ENCODE data around the gene RABEP2. TPM values are rescaled to one million over a fixed set of nuclear protein-coding genes. Genes with fewer than 3 reads are reported as not detected.
"Not testable (repeated sequence)": the region's sequence is repeated elsewhere in the genome, so short reads cannot be mapped to it uniquely, and the experiment has no call there.

The RABEP2 gene, protein sequence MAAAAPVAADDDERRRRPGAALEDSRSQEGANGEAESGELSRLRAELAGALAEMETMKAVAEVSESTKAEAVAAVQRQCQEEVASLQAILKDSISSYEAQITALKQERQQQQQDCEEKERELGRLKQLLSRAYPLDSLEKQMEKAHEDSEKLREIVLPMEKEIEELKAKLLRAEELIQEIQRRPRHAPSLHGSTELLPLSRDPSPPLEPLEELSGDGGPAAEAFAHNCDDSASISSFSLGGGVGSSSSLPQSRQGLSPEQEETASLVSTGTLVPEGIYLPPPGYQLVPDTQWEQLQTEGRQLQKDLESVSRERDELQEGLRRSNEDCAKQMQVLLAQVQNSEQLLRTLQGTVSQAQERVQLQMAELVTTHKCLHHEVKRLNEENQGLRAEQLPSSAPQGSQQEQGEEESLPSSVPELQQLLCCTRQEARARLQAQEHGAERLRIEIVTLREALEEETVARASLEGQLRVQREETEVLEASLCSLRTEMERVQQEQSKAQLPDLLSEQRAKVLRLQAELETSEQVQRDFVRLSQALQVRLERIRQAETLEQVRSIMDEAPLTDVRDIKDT
- 13.3 and 17.3 TPM in 2 replicates for total RNA-seq (2014; rRNA removed; shearing (Covaris generic))

GRCh38 chr16:28924762-28925385 lies at the start of gene RABEP2:
RABEP2 (minus strand) TSS chr16:28925238; CDS start chr16:28925163, 75 bp downstream.
- H3K36me3 ChIP-seq (replicated peaks; ENCODE audit: control insufficient read depth, insufficient read depth, low read length): peaks cover 2% of the 10 kb centered on the region; the same call in 1 of the 2 replicates
- peak within 1 kb of the TSS; percentile 76 for H3K4me3 ChIP-seq (ENCODE audit: insufficient read depth, low read depth, low read length)

DNA sequence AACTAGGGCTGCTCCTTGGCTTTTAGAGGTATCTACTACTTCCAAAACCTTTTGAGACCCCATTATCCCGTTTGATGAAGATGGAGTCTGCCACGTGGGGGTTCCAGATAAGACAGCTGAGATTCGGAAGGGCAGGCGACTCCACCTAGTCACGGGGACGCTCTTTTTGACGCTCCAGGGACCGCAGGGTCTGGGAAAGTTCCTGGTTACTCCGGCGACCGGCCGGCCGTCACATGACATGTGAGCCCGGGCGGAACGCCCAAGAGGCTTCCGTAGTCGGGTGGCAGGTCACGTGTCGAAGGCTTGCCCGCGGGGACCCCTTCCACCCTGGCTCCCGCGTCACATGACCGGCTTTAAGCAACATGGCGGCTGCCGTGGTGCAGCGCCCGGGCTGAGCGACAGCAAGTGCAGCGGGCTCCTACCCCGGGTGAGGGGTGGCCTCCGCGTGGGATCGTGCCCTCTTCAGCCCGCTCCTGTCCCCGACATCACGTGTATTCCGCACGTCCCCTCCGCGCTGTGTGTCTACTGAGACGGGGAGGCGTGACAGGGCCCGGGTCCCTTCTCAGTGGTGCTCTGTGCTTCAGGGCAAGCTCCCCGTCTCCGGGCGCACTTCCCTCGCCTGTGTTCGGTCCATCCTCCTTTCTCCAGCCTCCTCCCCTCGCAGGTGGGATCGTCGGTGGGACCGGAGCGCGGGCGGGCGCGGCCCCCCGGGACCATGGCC lies 49.6 kb upstream of the RABEP2 start, which contains the start of gene SPNS1:
Gene SPNS1, plus strand, starts transcription at position 342 of the 721 bp plus-strand sequence. Its CDS starts 374 bp downstream, at position 716.
- Histone ChIP-seq H3K27me3 (ENCODE audit: control insufficient read depth, insufficient read depth, low read length) (no peaks in the 10 kb centered on the region), H3K4me3 (ENCODE audit: insufficient read depth, low read depth, low read length) (peak within 1 kb of the TSS; percentile 85), H3K36me3 (replicated peaks; ENCODE audit: control insufficient read depth, insufficient read depth, low read length) (peaks cover 2% of the 10 kb centered on the region)
- peak; percentile 99 for DNase-seq

More at GRCh38 chr16:28924762-28925385, at the start of gene RABEP2:
- H3K27me3 ChIP-seq (ENCODE audit: control insufficient read depth, insufficient read depth, low read length): no peaks in the 10 kb centered on the region
- peak; percentile 100 for DNase-seq

DNA sequence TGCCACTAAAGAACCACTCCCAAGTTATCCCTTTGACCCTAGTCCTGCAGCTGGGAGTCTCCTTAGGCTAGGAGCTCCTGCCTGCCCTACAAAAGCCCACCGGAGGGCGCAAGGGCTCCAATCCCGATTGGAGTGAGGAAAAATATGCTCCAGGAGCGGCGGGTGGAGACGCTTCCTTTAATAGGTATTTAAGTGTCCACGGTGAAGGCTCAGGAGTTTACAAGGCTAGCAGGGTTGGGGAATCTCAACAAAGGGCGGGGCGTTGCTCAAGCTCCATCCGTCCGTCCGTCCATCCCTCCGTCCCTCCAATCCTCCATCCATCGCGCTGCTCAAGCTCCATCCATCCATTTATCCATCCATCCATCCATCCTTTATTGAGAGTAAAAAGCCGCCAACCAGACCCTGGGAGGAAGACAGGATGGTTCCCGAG lies 49.0 kb upstream of the RABEP2 start:
- Histone ChIP-seq H3K27me3 (ENCODE audit: control insufficient read depth, insufficient read depth, low read length) (no peaks in the 10 kb centered on the region), H3K36me3 (replicated peaks; ENCODE audit: control insufficient read depth, insufficient read depth, low read length) (peaks cover 2% of the 10 kb centered on the region), H3K4me3 (ENCODE audit: insufficient read depth, low read depth, low read length) (peak overlapping the region; percentile 85)
- DNase-seq: peak; percentile 83

DNA sequence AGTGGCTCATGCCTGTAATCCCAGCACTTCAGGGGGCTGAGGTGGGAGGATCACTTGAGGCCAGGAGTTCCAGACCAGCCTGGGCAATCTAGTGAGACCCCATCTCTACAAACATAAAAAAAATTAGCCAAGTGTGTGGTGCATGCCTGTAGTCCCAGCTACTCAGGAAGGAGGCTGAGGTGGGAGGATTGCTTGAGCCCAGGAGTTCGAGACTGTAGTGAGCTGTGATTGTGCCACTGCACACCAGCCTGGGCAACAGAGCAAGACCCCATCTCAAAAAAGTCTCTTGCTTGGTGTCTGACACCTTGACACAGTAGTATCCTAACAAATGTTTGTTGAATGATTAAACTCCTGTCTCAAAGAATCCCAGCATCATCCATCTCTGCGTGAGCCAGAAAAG lies 44.7 kb upstream of the RABEP2 start:
- DNase-seq; H3K27me3 ChIP-seq (ENCODE audit: control insufficient read depth, insufficient read depth, low read length); H3K36me3 ChIP-seq (replicated peaks; ENCODE audit: control insufficient read depth, insufficient read depth, low read length); H3K4me3 ChIP-seq (ENCODE audit: insufficient read depth, low read depth, low read length): not testable (repeated sequence)

GRCh38 chr16:28967156-28967555 lies 42.1 kb upstream of the RABEP2 start:
- Histone ChIP-seq H3K27me3 (ENCODE audit: control insufficient read depth, insufficient read depth, low read length) (no peaks in the 10 kb centered on the region), H3K36me3 (replicated peaks; ENCODE audit: control insufficient read depth, insufficient read depth, low read length) (peaks cover 18% of the 10 kb centered on the region), H3K4me3 (ENCODE audit: insufficient read depth, low read depth, low read length) (no peak overlapping the region)
- DNase-seq: no peak

DNA sequence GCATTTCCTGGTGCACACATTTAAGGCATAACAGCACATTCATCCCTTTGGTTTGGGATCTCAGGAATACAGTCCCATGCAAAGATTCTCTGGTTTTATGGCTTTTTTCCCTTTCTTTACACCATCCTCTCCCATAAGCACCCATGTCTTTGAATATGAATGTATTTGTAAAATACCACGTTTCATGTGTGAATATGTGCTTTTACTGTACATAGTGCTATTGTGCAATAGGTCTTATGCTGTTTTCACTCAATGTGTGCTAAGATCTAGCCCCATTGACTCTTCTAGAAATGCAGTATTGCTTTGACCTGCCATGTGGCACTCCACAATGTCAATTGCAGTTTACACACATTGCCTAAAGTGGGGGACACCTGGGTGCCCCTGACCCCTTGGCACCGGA lies 39.5 kb upstream of the RABEP2 start:
- H3K36me3 ChIP-seq (replicated peaks; ENCODE audit: control insufficient read depth, insufficient read depth, low read length): peaks cover 25% of the 10 kb centered on the region
- H3K27me3 ChIP-seq (ENCODE audit: control insufficient read depth, insufficient read depth, low read length): no peaks in the 10 kb centered on the region
- DNase-seq: no peak
- H3K4me3 ChIP-seq (ENCODE audit: insufficient read depth, low read depth, low read length): no peak overlapping the region

DNA sequence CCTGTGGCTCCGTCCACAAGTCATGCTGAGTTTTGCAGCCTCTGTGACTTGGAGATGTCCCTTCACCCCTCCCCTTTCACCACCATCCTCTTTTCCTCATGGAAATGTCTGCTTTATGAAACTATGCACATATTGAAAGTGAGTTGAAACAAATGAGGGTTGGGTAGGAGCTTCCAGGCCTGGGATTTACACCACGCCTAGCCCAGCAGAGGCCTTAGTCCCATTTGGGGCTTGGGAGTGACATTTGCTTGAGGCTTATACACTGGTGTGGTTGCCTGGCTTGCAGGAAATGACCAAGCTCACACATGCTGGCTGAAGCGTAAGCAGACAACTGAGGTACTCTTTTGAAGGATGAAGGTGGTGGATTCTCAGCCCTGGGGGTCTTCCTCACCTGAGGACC lies 39.0 kb upstream of the RABEP2 start:
- Histone ChIP-seq H3K36me3 (replicated peaks; ENCODE audit: control insufficient read depth, insufficient read depth, low read length) (peaks cover 25% of the 10 kb centered on the region), H3K4me3 (ENCODE audit: insufficient read depth, low read depth, low read length) (no peak overlapping the region), H3K27me3 (ENCODE audit: control insufficient read depth, insufficient read depth, low read length) (no peaks in the 10 kb centered on the region)
- DNase-seq: no peak

- Histone ChIP-seq H3K27me3 (ENCODE audit: control insufficient read depth, insufficient read depth, low read length) (no peaks in the 10 kb centered on the region), H3K4me3 (ENCODE audit: insufficient read depth, low read depth, low read length) (no peak overlapping the region), H3K36me3 (replicated peaks; ENCODE audit: control insufficient read depth, insufficient read depth, low read length) (peaks cover 52% of the 10 kb centered on the region)
- no peak for DNase-seq
Observed at GRCh38 chr16:28958836-28959235, 33.8 kb upstream of the RABEP2 start.

DNA sequence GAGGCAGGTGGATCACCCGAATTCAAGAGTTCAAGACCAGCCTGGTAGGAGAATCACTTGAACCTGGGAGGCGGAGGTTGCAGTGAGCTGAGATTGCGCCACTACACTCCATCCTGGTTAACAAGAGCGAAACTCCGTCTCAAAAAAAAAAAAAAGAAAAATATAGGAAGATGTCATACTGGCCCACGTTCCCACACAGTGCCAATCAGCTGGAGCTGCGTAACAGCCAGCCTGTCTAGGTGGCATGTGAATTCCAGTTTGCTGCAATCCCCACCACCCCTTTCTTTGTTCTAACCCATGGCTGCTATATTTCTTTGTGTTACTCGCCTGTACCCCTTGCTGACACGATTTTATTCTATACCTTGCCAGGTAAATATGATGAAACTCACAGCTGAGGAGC lies 33.2 kb upstream of the RABEP2 start:
- no peaks in the 10 kb centered on the region for H3K27me3 ChIP-seq (ENCODE audit: control insufficient read depth, insufficient read depth, low read length)
- no peak overlapping the region for H3K4me3 ChIP-seq (ENCODE audit: insufficient read depth, low read depth, low read length)
- H3K36me3 ChIP-seq (replicated peaks; ENCODE audit: control insufficient read depth, insufficient read depth, low read length): peaks cover 52% of the 10 kb centered on the region
- no peak for DNase-seq

DNA sequence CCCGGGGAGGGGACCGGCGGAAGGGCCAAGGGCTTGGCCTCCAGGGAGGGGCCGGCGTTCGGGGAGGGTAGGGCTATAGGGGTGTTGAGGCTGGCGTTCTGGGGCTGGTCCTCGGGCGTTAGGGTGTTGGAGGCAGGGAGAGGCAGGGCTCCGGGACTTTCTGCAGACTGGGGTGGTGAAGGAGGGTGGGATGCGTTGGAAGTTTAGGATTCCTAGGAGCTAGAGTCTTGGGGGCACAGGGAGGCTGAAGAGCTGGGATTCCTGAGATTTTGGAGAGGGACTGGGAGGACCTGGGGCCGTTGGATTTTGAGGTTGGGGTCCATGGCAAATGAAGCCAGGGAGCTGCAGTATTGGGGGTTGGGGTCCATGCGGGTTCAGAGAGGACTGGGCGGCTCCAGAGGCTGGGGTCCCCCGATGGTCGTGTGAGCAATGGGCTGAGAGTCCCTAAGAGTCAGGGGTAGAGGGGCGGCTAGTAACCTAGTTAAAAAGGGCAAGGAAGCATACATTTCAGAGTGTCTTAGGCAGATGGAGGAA lies 26.4 kb upstream of the RABEP2 start:
- DNase-seq: no peak
- no peaks in the 10 kb centered on the region for H3K27me3 ChIP-seq (ENCODE audit: control insufficient read depth, insufficient read depth, low read length)
- peak overlapping the region; percentile 90 for H3K4me3 ChIP-seq (ENCODE audit: insufficient read depth, low read depth, low read length)
- peaks cover 29% of the 10 kb centered on the region for H3K36me3 ChIP-seq (replicated peaks; ENCODE audit: control insufficient read depth, insufficient read depth, low read length)

GRCh38 chr16:28950648-28951409 lies 25.8 kb upstream of the RABEP2 start, which contains the start of gene NFATC2IP:
NFATC2IP (plus strand) TSS chr16:28950937; CDS start chr16:28951012, 75 bp downstream.
- DNase-seq: peak; percentile 98
- Histone ChIP-seq H3K36me3 (replicated peaks; ENCODE audit: control insufficient read depth, insufficient read depth, low read length) (peaks cover 23% of the 10 kb centered on the region), H3K27me3 (ENCODE audit: control insufficient read depth, insufficient read depth, low read length) (no peaks in the 10 kb centered on the region), H3K4me3 (ENCODE audit: insufficient read depth, low read depth, low read length) (peak within 1 kb of the TSS; percentile 90)

- Histone ChIP-seq H3K4me3 (ENCODE audit: insufficient read depth, low read depth, low read length) (no peak overlapping the region), H3K36me3 (replicated peaks; ENCODE audit: control insufficient read depth, insufficient read depth, low read length) (no peaks in the 10 kb centered on the region), H3K27me3 (ENCODE audit: control insufficient read depth, insufficient read depth, low read length) (no peaks in the 10 kb centered on the region)
- no peak for DNase-seq
Observed at GRCh38 chr16:28946681-28947080, 21.6 kb upstream of the RABEP2 start.

DNA sequence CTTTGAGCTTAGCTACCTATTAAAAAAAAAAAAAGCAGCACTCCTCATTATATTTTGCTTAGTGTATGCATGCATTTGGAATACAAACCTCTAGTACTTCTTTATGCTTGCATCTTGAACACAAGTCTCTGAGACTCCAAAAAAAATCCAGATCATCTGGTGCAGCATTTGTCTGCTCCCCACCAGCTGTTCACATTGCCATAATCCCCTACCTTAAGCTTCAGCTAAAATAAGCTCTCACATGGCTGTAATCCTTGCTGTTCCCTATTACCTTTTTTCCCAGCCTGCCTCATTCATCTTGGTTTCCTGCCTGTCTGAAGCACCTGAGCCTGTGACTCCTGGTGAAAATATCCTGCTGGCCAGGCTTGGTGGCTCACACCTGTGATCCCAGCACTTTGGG lies 18.2 kb upstream of the RABEP2 start:
- Histone ChIP-seq H3K36me3 (replicated peaks; ENCODE audit: control insufficient read depth, insufficient read depth, low read length) (no peaks in the 10 kb centered on the region), H3K27me3 (ENCODE audit: control insufficient read depth, insufficient read depth, low read length) (no peaks in the 10 kb centered on the region), H3K4me3 (ENCODE audit: insufficient read depth, low read depth, low read length) (no peak overlapping the region)
- DNase-seq: no peak
